DMS79 treated with DMSO at 0.1 percent for 48 hours (cell line): Measurements from ENCODE around the gene ADCY9.

Experiments used
- DNase-seq: peaks from one replicate; lab custom pipeline; 2025; lab: John Stamatoyannopoulos, UW

Gene ADCY9

DNA sequence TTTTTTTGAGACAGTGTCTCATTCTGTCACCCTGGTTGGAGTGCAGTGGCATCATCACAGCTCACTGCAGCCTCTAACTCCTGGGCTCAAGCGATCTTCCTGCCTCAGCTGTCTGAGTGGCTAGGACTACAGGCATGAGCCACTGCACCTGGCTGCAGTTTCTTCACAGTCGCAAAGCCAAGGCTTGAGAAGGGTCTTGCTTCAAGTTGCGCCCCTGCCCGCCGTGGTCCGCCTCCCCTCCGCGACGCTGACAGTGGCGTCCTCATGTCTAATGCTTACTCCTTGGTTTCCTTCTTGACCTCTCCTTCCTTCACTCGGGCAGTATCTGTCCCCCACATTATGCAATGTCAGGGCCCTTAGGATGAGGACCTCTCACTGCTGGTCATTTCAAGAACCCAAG lies 112.7 kb downstream of the ADCY9 start:
- DNase-seq = no peak

DNA sequence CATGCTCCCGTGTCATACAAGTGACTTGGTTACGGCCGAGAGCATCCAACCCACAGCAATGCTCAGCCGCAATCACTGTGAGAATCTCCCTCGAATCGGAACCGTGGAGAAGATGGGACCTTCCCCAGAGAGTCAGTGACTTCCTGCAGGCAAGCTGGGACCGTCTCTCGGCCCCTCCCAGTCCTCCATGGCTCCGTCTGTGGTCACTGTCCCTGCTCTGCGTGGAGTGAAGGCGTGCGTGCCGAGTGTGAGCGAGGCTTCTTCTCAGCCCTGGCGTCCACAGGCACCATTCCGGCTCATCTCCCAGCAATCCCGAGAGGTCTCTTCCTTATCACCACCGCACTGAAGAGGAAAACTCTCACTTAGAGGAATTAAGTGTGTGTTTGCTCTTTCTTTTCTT lies 113.1 kb downstream of the ADCY9 start:
- no peak for DNase-seq

DNA sequence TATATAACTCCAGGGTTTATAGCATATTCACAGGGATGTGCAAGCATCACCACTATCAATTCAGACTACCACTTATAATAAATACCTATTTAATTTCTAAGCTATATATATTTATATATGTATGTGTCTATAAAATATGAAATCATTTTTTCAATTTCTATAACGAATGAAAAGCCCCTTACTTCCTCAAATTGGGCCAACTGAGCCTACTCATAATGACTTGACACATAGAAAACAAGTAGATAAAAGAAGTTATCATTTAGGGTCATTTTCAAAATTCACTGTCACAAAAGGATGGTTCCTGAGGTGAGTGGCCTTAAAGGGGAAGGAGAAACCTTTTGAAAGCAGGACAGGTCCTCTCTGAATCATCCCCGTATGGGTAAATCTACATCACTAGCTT lies 114.1 kb downstream of the ADCY9 start:
- DNase-seq = no peak

DNA sequence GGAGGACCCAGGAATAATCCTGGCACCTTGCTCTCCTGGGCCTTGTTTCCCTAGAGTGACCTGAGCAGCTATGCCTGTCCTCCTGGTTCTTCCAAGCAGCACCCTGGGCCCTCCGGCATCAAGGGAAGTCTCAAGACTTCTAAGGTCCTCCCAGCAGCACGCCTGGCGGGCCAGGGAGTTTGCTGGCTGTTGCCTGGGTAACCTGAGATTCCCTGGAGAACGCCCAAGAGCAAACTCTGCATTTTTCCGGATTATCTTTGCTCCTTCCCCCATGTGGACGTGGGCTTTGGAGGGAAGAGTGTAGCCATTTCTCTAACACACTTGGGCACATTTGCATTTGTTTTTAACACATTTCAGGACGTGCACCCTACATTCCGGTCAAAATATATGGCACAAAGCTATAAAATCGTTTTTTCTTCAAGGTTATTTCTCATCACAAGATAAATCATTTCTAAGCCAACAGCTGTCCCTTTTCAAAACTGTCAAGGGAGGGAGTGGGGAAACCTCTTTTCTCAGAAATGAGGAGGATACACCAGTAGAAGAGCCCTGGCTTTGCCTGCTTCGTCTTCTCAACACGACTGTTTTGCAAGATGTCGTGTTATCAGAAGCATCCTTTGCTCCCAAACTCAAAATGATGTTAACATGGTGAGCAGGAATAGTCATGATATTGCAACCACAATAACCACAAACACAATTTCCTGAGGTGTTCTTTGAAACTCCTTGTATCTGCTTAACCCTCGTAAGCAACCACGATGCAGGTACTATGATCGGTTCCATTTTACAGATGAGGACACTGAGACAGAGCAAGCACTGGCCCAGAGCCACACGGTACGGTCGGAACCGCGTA lies 116.5 kb downstream of the ADCY9 start:
- DNase-seq = no peak

DNA sequence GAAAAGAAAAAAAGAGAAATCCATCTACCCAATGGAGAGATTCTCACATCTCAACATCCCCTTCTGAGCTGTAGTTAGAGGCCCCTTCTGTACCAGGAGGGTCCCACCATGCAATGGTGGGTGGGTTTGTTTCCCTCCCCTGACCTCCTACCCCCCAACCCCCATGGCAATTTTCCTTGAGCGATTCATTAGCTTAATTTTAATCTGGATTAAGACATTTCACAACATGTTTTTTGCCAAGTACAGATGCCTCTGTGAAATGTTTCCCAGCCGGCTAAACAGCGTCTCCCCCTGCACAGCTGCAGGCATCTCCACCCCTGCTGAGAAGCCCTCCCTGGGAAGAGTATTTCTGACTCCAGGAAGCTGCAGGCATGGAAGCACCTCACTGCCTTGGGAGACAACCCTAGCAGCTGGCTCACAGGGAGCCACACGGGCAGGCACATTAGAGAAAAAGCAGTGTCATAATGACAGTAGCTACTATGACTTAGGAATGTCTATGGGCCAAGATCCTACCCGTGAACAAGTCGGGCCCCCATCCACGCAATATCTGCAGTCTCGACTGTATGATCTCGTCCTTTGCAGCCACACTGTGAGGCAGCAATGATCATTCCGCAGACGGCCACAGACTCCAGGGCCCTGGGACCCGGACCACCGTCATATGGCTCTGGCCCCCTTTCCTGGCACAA lies 117.3 kb downstream of the ADCY9 start:
- DNase-seq = no peak

DNA sequence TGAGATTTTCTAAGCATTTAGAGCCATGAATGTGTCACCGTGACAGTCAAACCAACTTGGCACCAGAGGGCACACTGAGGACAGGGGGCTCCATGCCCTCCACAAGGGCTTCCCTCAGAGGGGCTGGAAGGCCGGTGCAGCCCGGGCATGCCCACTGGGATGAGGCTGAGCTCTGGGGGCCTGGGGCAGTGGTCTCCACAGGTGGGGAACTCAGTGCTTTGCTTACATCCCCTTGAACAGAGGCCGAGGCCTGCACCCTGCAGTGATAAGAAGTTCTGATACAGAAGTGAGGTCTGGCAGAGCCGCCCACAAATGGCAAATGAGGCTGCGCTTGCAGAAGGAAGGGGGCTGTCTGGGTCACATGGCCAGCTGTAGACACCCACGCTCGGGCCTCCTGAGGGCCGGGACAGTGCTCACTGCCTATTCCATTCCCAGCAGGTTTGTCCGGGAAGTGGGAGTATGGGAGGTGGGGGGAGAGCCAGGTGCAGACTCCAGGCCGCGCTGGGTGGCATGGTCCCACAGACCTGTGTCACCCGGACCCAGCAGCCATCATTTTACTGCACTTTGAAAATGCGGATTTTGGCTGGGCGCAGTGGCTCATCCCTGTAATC lies 118.9 kb downstream of the ADCY9 start:
- DNase-seq = no peak

DNA sequence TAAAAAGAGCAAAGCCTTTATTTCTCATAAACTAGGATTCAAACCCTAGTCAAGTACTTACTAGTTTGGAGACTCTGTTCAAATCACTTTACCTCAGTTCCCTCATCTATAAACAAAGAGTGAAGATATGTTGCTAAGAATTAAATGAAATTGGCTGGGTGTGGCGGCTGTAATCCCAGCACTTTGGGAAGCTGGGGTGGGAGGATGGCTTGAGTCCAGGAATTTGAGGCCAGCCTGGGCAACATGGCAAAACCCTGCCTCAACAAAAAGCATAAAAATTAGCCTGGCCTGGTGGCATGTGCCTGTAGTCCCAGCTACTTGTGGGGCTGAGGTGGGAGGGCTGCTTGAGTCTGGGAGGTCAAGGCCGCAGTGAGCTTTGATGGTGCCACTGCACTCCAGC lies 121.2 kb downstream of the ADCY9 start:
- no peak for DNase-seq

DNA sequence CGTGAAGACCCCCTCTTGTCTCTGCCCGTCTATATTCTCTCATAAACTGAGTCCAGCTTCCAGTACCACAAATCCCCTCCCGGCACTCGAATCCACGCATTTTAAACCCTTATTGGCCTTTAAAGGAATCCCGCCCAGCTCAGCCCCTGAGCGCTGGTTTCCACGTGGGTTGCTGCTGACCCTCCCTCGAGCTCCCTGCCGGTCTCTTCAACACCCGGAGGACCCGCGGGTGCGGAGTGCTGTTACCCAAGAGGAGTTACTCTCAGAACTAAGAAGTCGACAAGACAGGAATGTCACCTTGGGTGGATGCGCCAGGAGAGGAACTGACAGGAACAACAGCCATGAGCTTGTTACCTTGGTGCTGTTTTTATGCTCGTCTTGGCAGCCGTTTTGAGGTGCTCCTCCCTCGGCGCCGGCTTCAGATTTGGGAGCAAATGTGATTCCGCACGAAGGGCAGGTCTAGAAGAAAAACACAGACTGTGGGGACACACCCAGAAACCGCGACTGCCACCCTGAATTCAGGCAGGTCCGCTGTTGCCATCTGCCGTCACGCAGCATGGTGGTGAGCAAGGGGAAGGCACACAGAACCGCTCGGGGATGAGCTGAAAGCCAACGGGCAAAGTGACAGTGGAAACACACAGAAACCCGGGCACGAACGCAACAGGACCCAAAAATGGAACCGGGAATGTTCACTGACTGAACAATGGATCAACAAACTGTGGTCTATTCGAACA lies 123.0 kb downstream of the ADCY9 start:
- DNase-seq = no peak

DNA sequence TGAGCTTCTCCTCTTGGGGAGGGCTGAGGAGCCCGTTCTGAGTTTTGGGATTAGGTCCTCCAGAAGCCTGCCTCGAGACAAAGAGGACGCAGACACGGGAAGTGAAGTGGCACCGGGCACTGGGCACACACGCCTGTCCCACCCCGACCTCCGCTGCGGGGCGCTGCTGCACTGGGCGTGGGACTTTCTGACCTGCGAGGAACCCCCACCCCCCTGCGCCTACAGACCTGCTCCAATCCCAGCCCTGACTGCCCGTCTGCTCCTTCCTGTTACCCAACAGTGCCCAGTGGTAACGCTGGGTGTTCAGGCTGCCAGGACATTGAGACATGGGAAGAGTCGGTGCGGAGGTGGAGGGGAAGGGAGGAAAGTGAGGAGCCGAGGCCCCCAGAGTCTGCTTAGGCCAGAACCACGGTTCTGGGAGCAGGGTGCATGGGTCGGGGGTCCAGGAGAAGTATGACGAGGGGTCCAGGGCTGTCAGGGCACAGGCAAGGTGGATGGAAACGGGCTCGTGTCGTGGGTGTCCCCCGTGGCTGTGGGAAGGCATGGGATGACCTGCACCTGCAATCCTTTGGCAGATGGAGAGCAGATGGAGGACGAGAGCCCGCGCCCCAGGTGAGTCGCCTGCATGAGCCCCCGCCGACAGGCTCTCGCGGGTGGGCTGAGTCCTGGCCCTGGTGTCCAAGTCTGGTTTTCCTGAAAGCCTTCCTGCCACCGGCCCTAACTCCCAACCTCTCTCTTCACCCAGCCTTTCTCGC lies 123.8 kb downstream of the ADCY9 start:
- no peak for DNase-seq

DNA sequence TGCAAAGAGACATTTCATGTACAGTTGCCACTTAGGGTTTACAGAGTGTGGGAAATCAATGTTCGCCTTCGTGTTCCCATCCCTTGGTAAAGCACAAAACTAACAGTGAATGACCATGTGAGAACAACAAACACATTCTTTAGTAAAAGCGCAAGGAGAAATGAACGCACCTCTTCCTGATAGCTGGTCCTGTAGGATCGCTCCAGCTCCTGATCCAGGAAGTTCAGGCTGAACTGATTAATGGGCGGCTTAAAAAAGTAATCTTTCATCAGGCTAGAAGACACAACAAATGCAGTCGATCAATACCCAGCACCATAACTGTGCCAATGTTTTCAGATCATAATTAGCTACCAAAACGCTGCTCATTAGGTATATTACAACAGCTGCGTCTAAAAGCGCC lies 127.4 kb downstream of the ADCY9 start:
- DNase-seq = no peak

DNA sequence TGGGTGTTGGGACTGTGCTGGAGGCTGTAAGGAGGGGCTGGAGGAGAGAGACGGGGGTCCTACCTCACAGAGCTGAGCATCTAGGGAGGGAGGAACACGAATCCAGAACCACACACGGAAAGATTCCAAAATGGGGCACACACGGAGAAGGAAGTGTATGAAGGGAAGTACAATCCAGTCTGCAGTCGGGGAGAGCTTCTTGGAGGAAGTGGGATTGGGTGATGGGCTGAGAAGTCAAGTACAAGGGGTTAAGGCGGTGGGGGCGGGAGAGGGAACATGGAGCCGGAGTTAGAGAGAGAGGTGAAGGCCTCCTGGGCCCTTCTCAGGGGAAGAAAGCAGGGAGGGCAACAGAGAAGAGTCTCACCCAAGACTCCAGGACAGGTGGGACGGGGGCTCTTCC lies 128.2 kb downstream of the ADCY9 start:
- DNase-seq = no peak

DNA sequence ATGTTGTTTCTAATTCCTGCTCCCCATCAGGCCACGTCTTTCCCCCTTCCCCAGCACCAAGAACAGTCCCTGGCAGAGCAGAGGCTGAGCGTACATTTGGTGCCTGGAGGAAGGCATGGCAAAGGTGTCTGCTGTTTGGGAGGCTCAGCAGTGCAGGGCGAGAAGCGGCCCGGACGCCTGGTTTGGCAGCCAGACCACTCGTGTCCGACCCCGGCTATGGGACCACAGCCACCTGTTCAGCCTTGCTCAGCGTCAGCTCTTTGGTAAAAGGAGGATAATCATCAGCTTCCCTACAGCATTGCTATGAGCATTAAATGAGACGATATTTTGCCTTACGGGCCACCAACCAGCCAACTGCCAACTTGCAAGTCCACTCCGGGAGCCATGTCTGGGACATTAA lies 129.0 kb downstream of the ADCY9 start:
- DNase-seq = no peak

DNA sequence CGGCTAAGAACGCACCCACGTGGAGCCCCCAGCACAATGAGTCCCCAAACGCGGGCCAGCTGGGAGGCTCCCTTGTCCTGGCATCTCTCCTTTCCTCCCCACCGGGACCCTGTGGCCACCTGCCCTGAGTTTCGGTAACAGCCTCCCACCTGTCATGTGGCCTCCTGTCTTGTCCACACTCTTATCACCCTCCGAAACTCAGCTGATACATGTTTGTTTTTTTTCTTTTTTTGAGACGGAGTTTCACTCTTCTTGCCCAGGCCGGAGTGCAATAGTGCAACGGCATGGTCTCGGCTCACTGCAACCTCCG lies 130.1 kb downstream of the ADCY9 start:
- no peak for DNase-seq

DNA sequence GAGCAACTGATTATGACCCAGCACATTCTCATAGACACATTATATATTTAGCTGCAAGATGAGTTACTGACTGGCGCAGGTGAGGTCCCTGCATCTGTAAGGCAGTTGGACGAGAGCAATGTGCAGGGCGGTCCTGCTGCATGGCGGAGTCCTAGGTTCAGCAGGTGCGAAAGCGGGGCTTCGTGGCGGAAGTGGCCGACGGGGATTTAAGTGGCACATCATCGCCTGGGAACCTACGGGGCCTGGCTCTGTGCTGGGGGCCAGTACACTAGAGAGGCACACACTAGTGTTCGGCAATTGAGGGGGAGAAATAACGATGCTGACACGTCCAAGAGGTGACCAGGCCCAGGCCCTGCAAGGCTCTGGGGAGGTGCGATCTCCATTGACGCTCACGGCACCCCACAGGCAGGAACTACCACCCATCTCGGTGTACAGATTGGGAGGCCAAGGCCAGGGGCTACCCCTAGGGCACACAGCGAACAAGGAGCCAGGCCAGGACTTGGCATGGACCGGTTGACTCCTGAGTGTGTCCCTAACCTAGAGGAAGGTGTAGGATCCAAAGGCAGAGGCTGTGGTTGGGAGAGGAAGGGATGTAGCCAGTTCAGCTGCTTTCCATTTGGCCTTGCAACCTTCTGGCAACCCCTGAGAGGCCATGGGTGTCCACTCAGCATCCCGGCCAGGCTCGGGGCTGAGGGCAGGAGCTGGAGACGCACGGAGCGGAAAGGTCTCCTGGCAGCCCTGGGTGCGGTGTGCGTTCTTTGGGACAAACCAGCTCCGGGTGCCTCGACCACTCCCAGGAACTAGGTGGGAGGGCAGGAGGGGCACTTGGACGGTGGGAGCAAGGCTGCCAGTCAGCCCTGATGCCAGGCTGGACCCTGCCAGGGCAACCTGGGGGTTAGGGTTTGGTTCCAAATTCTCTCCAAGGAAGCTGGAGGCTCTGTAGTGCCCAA lies 131.9 kb downstream of the ADCY9 start:
- DNase-seq = no peak

DNA sequence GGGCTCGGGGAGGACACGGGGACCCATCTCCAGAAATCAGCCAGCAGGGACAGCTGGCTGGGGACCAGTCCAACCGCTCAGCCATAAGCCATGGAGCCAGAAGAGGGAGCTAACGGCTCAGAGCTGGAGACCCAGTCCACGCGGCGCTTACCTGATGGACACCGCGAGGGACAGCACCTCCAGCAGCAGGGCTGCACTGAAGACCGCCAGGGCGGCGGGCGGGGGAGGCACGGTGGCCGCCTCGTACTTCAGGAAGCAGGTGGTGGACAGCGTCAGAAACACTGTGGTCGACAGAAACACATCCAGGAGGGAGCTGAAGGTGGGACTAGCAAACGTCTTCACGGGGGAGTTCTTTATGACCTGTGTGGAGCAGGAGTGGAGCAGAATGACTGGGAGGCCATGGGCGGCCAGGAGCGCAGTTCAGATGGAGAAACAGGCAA lies 133.1 kb downstream of the ADCY9 start:
- no peak for DNase-seq

DNA sequence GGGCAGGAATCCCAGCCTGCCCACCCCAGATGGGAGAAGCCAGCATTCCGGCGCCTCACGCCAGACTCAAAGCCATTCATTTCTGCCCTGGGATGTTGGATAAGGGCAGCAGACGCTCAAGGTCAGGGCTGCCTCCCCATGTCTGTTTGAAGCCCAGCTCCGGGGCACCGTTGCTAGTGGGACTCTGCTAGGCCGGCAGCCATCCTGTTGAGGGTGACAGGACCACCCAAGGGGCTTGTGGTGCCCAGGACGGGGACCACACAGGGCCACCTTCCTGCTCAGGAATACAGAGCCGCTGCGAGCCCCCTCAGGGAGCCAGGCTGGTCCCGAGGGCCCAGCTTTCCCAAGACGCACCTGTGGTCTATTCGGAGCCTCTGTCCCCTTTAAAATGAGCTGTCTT lies 134.0 kb downstream of the ADCY9 start:
- no peak for DNase-seq

DNA sequence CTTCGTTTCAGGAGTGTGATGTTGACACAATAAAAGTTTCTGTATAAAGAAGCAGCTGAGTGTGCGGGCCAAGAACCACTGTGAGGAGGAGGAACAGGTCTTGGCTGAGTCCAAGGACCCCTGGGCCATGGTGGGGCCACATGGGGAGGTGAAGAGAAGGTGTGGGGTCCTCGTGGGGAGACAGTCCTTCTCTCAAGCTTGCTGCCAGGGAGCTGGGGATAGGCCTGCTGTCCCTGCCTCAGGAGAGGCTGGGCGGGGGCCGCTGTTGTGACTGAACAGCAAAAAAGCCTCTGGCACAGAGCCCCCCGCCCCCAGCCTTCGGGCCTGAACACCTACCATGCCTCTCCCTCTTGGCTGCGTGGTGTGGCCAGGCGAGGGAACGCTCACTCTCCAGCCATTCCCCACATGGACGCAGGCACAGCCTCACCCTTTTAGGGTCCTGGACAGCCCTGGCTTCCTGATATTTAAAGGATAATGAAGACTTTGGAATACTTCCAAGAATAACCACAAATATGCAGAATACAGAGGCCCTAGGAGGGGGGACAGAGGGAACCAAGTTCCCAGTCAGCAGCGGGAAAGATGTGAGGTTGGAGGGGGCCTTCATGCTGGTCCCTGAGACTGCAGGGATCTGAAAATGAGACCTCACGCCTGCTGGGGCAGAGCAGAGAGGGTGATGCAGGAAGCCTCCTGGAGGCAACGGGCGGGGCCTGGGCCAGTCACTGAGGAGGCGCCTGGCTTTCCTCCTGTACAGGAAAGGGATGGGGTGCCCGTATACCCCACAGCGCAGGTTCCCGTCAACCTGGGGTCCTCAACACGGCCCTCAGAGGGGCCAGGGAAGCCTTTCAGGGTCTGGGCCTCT lies 135.8 kb downstream of the ADCY9 start:
- peak; percentile 15 for DNase-seq

DNA sequence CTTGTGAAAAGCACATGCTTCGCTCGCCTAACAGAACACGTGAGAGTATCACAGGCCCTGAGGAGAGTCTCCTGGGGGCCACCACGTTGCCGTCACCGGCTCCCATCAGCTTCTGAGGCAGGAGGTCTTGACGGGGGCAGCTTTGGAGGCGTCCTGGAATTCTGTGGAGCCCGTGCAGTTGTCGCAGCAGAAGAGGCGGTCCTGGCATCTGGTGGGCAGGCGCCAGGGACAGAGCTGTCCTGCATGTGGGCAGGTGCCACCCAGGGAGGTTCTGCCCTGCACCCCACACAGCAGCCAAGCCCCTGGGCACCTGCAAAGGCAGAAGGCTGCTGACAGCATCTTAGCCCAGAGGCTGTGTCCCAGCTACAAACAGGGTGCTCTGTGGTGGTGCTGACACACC lies 136.7 kb downstream of the ADCY9 start:
- no peak for DNase-seq

DNA sequence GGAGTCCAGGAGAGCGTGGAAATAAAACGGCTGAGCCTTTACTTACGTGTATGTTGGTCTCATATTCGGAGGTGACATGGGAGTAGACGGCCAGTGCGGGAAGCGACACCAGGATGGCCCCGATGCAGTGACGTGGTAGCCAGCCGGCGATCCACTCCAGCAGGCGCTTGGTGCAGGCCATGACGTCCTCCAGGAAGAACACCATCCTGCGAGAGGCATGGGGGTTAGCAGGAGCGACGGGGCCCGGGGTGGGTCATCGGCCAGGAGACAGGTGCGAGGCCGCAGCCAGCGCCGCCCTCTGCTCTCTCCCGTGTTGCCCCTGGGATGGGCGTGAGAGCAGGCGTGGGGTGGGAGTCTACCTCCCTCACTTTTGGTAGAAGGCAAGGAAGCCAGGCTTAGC lies 137.2 kb downstream of the ADCY9 start:
- no peak for DNase-seq

DNA sequence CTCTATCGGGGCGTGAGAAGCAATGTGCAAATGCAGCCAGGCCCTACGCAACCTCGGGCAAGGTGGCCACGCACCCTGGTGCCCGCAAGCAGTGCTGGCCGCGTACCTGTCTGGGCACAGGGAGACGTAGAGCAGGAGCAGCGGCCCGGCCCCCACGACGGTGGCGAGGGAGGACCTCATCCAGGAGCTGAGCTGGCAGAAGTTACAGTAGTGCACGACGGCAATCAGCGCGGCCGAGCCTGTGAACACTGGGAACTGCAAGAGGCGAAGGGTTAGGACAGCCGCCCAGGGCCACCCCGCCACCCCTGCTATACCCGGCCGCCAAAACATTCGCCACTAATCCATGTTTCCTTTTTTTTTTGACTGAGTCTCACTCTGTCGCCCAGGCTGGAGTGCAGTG lies 138.9 kb downstream of the ADCY9 start:
- no peak for DNase-seq
